H1 (cell line): ENCODE data around the gene MROH2A. TPM values are rescaled to one million over a fixed set of nuclear protein-coding genes. Genes with fewer than 3 reads are reported as not detected.

Source experiments
- CTCF ChIA-PET: fragments of 300-600 bp; sonication (Branson Sonifier 250); formaldehyde crosslinking; loops from one replicate; lab custom pipeline; 2021; ENCODE audit not compliant: partially characterized antibody; lab: Charles Lee
- POLR2A ChIA-PET: fragments of 300-600 bp; sonication (Branson Sonifier 250); formaldehyde crosslinking; loops from one replicate; lab custom pipeline; 2021; ENCODE audit warnings: inconsistent platforms; ENCODE audit not compliant: partially characterized antibody; lab: Charles Lee
- DNase-seq, 2 experiments: peaks; one replicate each; pipeline versions ENCODE4 v3.0.0 to v3.0.0-alpha.2; 2010 to 2022; ENCODE audit warnings: low spot score in 2 of 2, low read depth in 1 of 2, mixed read lengths in 1 of 2
- FAIRE-seq: peaks from 2 replicates; lab custom pipeline; 2011; peaks lifted over from hg19 to GRCh38; lab: Jason Lieb, UNC
- H2AFZ ChIP-seq: 2 replicates; pipeline ENCODE4 v1.8.1; 2012; ENCODE audit warnings: low read length, inconsistent platforms
- H2AK5ac ChIP-seq: 2 replicates; pipeline ENCODE4 v1.6.1; 2013; ENCODE audit warnings: low read depth, low read length
- H2BK120ac ChIP-seq: replicated peaks from 2 replicates; pipeline ENCODE3; 2013; ENCODE audit warnings: low read depth, low read length, inconsistent platforms
- H2BK12ac ChIP-seq: 2 replicates; pipeline ENCODE4 v1.6.1; 2013; ENCODE audit warnings: low read depth, low read length
- H2BK15ac ChIP-seq: 2 replicates; pipeline ENCODE4 v1.6.1; 2013; ENCODE audit warnings: low read length
- H2BK20ac ChIP-seq: 2 replicates; pipeline ENCODE4 v1.6.1; 2013; ENCODE audit warnings: low read length
- H2BK5ac ChIP-seq: 2 replicates; pipeline ENCODE4 v1.6.1; 2013; ENCODE audit warnings: low read depth, low read length
- H3K14ac ChIP-seq: 2 replicates; pipeline ENCODE4 v1.6.1; 2013; ENCODE audit warnings: inconsistent platforms; ENCODE audit not compliant: insufficient read length
- H3K18ac ChIP-seq: 2 replicates; pipeline ENCODE4 v1.6.1; 2013; ENCODE audit warnings: low read length; ENCODE audit errors: extremely low read depth
- H3K23ac ChIP-seq: 2 replicates; pipeline ENCODE4 v1.6.1; 2013; ENCODE audit warnings: inconsistent platforms; ENCODE audit not compliant: insufficient read length
- H3K23me2 ChIP-seq: 2 replicates; pipeline ENCODE4 v1.6.1; 2013; ENCODE audit warnings: low read depth, low read length
- H3K27ac ChIP-seq: 2 replicates; pipeline ENCODE4 v1.6.1; 2011; ENCODE audit warnings: low read depth, low read length, inconsistent platforms
- H3K27me3 ChIP-seq, 4 experiments: replicated peaks in 1 of 4; 1 replicate in 1 of 4; 2 replicates in 3 of 4; pipeline versions ENCODE4 v1.6.1 to v1.8.1; 2011 to 2013; ENCODE audit warnings: low read length in 3 of 4, mild to moderate bottlenecking in 3 of 4, inconsistent platforms in 2 of 4, mixed read lengths in 2 of 4, moderate library complexity in 1 of 4; ENCODE audit not compliant: control insufficient read depth in 3 of 4, insufficient read depth in 3 of 4; ENCODE audit errors: extremely low read depth in 1 of 4
- H3K36me3 ChIP-seq, 4 experiments: 2 replicates each; pipeline versions ENCODE4 v1.6.1 to v1.8.1; 2011 to 2013; ENCODE audit warnings: mild to moderate bottlenecking in 4 of 4, low read length in 3 of 4, moderate library complexity in 2 of 4, control low read depth in 1 of 4, inconsistent platforms in 1 of 4; ENCODE audit not compliant: insufficient read depth in 4 of 4, control insufficient read depth in 2 of 4
- H3K4ac ChIP-seq: replicated peaks from 2 replicates; pipeline ENCODE3; 2013; ENCODE audit warnings: low read length, low read depth, mixed read lengths, inconsistent platforms; ENCODE audit not compliant: insufficient read length
- H3K4me1 ChIP-seq, 4 experiments: replicated peaks in 1 of 4; 1 replicate in 1 of 4; 2 replicates in 3 of 4; pipeline versions ENCODE4 v1.6.1 to v1.8.1; 2011 to 2013; ENCODE audit warnings: low read length in 3 of 4, inconsistent platforms in 2 of 4, mixed read lengths in 1 of 4; ENCODE audit not compliant: insufficient read depth in 4 of 4, control insufficient read depth in 3 of 4
- H3K4me2 ChIP-seq, 2 experiments: 2 replicates each; pipeline versions ENCODE4 v1.6.1 to v1.8.1; 2011 to 2013; ENCODE audit warnings: low read depth in 2 of 2, low read length in 2 of 2, control low read depth in 1 of 2, inconsistent platforms in 1 of 2, mild to moderate bottlenecking in 1 of 2; ENCODE audit not compliant: insufficient read depth in 1 of 2
- H3K4me3 ChIP-seq, 4 experiments: fragments of 200-600, 300-600 bp in 1 of 4; sonication (generic), shearing (Covaris generic), sonication (Bioruptor Twin) in 1 of 4; 2 replicates each; pipeline versions ENCODE4 v1.5.1 to v1.8.1; 2011 to 2016; ENCODE audit warnings: low read length in 4 of 4, low read depth in 3 of 4, control low read depth in 2 of 4, inconsistent platforms in 2 of 4, mild to moderate bottlenecking in 2 of 4, mixed read lengths in 1 of 4, moderate library complexity in 1 of 4; ENCODE audit not compliant: insufficient read depth in 2 of 4; ENCODE audit errors: extremely low read depth in 1 of 4
- H3K56ac ChIP-seq: replicated peaks from 2 replicates; pipeline ENCODE3; 2013; ENCODE audit warnings: low read depth, mild to moderate bottlenecking, mixed read lengths, low read length, inconsistent platforms; ENCODE audit not compliant: insufficient read length
- H3K79me1 ChIP-seq: 2 replicates; pipeline ENCODE4 v1.6.1; 2013; ENCODE audit warnings: low read depth, low read length, control low read depth
- H3K79me2 ChIP-seq, 2 experiments: 2 replicates each; pipeline versions ENCODE4 v1.6.1 to v1.8.1; 2012 to 2013; ENCODE audit warnings: low read length in 2 of 2, mild to moderate bottlenecking in 2 of 2, inconsistent platforms in 1 of 2; ENCODE audit not compliant: insufficient read depth in 2 of 2, control insufficient read depth in 1 of 2
- H3K9ac ChIP-seq, 4 experiments: replicated peaks in 1 of 4; 1 replicate in 1 of 4; 2 replicates in 3 of 4; pipeline versions ENCODE4 v1.6.1 to v1.8.1; 2011 to 2013; ENCODE audit warnings: low read depth in 3 of 4, low read length in 3 of 4, control low read depth in 2 of 4, mild to moderate bottlenecking in 2 of 4, moderate library complexity in 2 of 4, inconsistent platforms in 1 of 4; ENCODE audit errors: extremely low read depth in 1 of 4
- H3K9me3 ChIP-seq, 2 experiments: 2 replicates each; pipeline versions ENCODE4 v1.6.1 to v1.8.1; 2012 to 2013; ENCODE audit warnings: mild to moderate bottlenecking in 2 of 2, moderate library complexity in 2 of 2, control low read depth in 1 of 2, inconsistent platforms in 1 of 2, low read depth in 1 of 2, low read length in 1 of 2, mixed read lengths in 1 of 2; ENCODE audit not compliant: insufficient read depth in 2 of 2
- H4K20me1 ChIP-seq, 2 experiments: replicated peaks in 1 of 2; 2 replicates each; pipeline versions ENCODE3 to v1.8.1; 2011 to 2013; ENCODE audit warnings: inconsistent platforms in 2 of 2, low read length in 2 of 2, mild to moderate bottlenecking in 1 of 2; ENCODE audit not compliant: insufficient read depth in 2 of 2, control insufficient read depth in 1 of 2
- H4K5ac ChIP-seq: 2 replicates; pipeline ENCODE4 v1.6.1; 2013; ENCODE audit warnings: low read length, low read depth, mixed read lengths, inconsistent platforms; ENCODE audit not compliant: insufficient read length
- H4K8ac ChIP-seq: 2 replicates; pipeline ENCODE4 v1.8.0; 2013; ENCODE audit warnings: mild to moderate bottlenecking, moderate library complexity, low read length, inconsistent platforms; ENCODE audit not compliant: insufficient read depth; ENCODE audit errors: extremely low read depth
- H4K91ac ChIP-seq: replicated peaks from 2 replicates; pipeline ENCODE3; 2013; ENCODE audit warnings: low read length, mixed read lengths, inconsistent platforms; ENCODE audit not compliant: insufficient read length
- BRCA1 ChIP-seq: IDR thresholded peaks from 2 replicates; pipeline ENCODE4 v1.6.1; 2012; ENCODE audit warnings: low read depth, low read length, improper control_type of control experiment
- HDAC2 ChIP-seq, 2 experiments: fragments of 300-600 bp in 1 of 2; sonication (generic) in 1 of 2; IDR thresholded peaks; 2 replicates each; pipeline ENCODE4 v1.6.1; 2011 to 2012; ENCODE audit warnings: low read depth in 2 of 2, low read length in 2 of 2, mild to moderate bottlenecking in 2 of 2, moderate library complexity in 2 of 2, borderline replicate concordance in 1 of 2, inconsistent platforms in 1 of 2
- HDAC6 ChIP-seq: IDR thresholded peaks from one replicate; pipeline ENCODE4 v1.7.1; 2012; ENCODE audit warnings: low read depth, mild to moderate bottlenecking, inconsistent platforms, low read length, moderate library complexity
- MAFK ChIP-seq: IDR thresholded peaks from 2 replicates; pipeline ENCODE4 v1.6.1; 2012; ENCODE audit warnings: low read depth, mild to moderate bottlenecking, improper control_type of control experiment, low read length
- POLR2A ChIP-seq, 2 experiments: IDR thresholded peaks; 1 replicate in 1 of 2; 2 replicates in 1 of 2; pipeline ENCODE4 v1.6.1; 2011; ENCODE audit warnings: low read depth in 2 of 2, low read length in 2 of 2, mild to moderate bottlenecking in 2 of 2; ENCODE audit errors: control extremely low read depth in 1 of 2
- POLR2AphosphoS5 ChIP-seq: IDR thresholded peaks from 2 replicates; pipeline ENCODE4 v1.6.1; 2011; ENCODE audit warnings: low read depth, low read length
- RAD21 ChIP-seq, 2 experiments: IDR thresholded peaks in 1 of 2; conservative IDR thresholded peaks in 1 of 2; 2 replicates each; pipeline ENCODE4 v1.6.1; 2011; ENCODE audit warnings: low read depth in 2 of 2, low read length in 2 of 2, improper control_type of control experiment in 1 of 2, inconsistent platforms in 1 of 2, mild to moderate bottlenecking in 1 of 2, moderate library complexity in 1 of 2
- RNF2 ChIP-seq: fragments of 200-900, 300-1000 bp; sonication (generic); IDR thresholded peaks from 2 replicates; pipeline ENCODE4 v1.7.1; 2016; ENCODE audit warnings: borderline replicate concordance, low read depth, mild to moderate bottlenecking, antibody characterized with exemption, low read length; ENCODE audit not compliant: poor library complexity, severe bottlenecking; ENCODE audit errors: missing control alignments
- SAP30 ChIP-seq: fragments of 300-600 bp; sonication (generic); IDR thresholded peaks from 2 replicates; pipeline ENCODE4 v1.7.1; 2012; ENCODE audit warnings: low read length, moderate library complexity, mild to moderate bottlenecking, inconsistent platforms; ENCODE audit not compliant: insufficient read depth, insufficient replicate concordance
- TBP ChIP-seq: IDR thresholded peaks from 2 replicates; pipeline ENCODE4 v1.6.1; 2011; ENCODE audit warnings: low read depth, low read length, improper control_type of control experiment
- TEAD4 ChIP-seq: IDR thresholded peaks from 2 replicates; pipeline ENCODE4 v1.6.1; 2012; ENCODE audit warnings: low read depth, low read length, inconsistent platforms, mixed read lengths
- WGBS, 2 experiments: shearing (Covaris generic) in 1 of 2; methylation state at CpG; one replicate each; pipeline versions ENCODE4 v1.1.6 to v1.1.7; 2013 to 2015; ENCODE audit warnings: low lambda C conversion rate in 2 of 2, mixed read lengths in 2 of 2, inconsistent platforms in 1 of 2, low coverage in 1 of 2, missing lambda C conversion rate in 1 of 2; ENCODE audit not compliant: insufficient replicate concordance in 2 of 2, insufficient coverage in 1 of 2, insufficient read length in 1 of 2; ENCODE audit errors: extremely low coverage in 1 of 2, missing lambda C conversion rate in 1 of 2; 5-methylcytosine and 5-hydroxymethylcytosine counted together
- polyA plus RNA-seq, 7 experiments: library from polyadenylated mRNA; depleted of rRNA in 3 of 7; stranded (reverse) in 5 of 7; unstranded in 2 of 7; fragments of >200 nt in 5 of 7; fragments of 200-250 nt in 2 of 7; gene quantifications; 1 replicate in 5 of 7; 2 replicates in 1 of 7; 4 replicates in 1 of 7; pipeline versions ENCODE4 v1.2.1 to v1.2.3, GENCODE V29; 2011 to 2013; ENCODE audit warnings: missing spikeins in 2 of 7, mixed read lengths in 2 of 7
- total RNA-seq: library from RNA; stranded (reverse); fragmentation: NEBNext Ultra II Directional; extraction: Animal tissue kit (Norgen Biotek cat#: 25700); gene quantifications from 2 replicates; pipeline ENCODE4 v1.2.1, GENCODE V29; 2021

MROH2A gene
- total and polyA plus RNA-seq, 2 of the 8 experiments (the other 6 are each of a cell fraction or from before 2014, with no cell fraction given) = not detected

- Histone ChIP-seq H2AK5ac (no peak overlapping the region), H3K4me2 (no peak overlapping the region), H2BK20ac (no peak overlapping the region), H3K14ac (no peak overlapping the region), H3K56ac (no peak overlapping the region), H4K8ac (no peak overlapping the region), H3K9ac (no peak overlapping the region), H3K4ac (no peak overlapping the region), H4K20me1 (no peaks in the 10 kb centered on the region), H3K27me3 (no peaks in the 10 kb centered on the region), H4K5ac (no peak overlapping the region), H3K9me3 (peaks cover 0 to 7% of the 10 kb centered on the region in 2 experiments; a peak in 2 of 4 replicates), H2BK15ac (no peak overlapping the region), H3K4me3 (no peak overlapping the region), H2BK5ac (no peak overlapping the region), H3K27ac (no peak overlapping the region), H3K79me1 (no peaks in the 10 kb centered on the region), H2BK120ac (no peak overlapping the region), H3K23ac (no peak overlapping the region), H3K18ac (no peak overlapping the region), H3K23me2 (no peaks in the 10 kb centered on the region), H3K4me1 (no peaks in the 10 kb centered on the region), H3K79me2 (no peaks in the 10 kb centered on the region), H3K36me3 (no peaks in the 10 kb centered on the region), H2BK12ac (no peak overlapping the region), H4K91ac (no peak overlapping the region), H2AFZ (no peak overlapping the region)
- CTCF ChIA-PET = no interaction called here
- TF ChIP-seq POLR2AphosphoS5 (no peak), RAD21 (IDR thresholded peaks at IDR 0.05 in 1 of 2, conservative IDR thresholded peaks at IDR 0.05 in 1 of 2; ENCODE audit: low read depth in 2 of 2, low read length in 2 of 2) (no peak), HDAC2 (IDR thresholded peaks at IDR 0.05; ENCODE audit: borderline replicate concordance in 1 of 2, low read depth in 2 of 2, low read length in 2 of 2) (no peak), TEAD4 (no peak), BRCA1 (no peak), POLR2A (IDR thresholded peaks at IDR 0.05; ENCODE audit: control extremely low read depth in 1 of 2, low read depth in 2 of 2, low read length in 2 of 2) (no peak), TBP (no peak), HDAC6 (no peak), SAP30 (no peak), RNF2 (no peak), MAFK (no peak)
- 100% methylated on average over 2 of the region's 2 CpGs; no CpG with 5 or more reads in 1 of the 2 experiments for WGBS, 2 experiments
- no peak for DNase-seq
- POLR2A ChIA-PET = no interaction called here
- FAIRE-seq = no peak
Observed at GRCh38 chr2:233758849-233759248, 19.3 kb upstream of the MROH2A start.
